Breast epithelium (tissue), 3 donors: ENCODE results near the gene FBXW2.

Source experiments
- CTCF ChIP-seq, 3 donors: fragments of 450-650 bp; IDR thresholded peaks; one replicate each; pipeline ENCODE4 v1.5.1; 2016 to 2017; ENCODE audit warnings: antibody characterized with exemption in 3 of 3, mild to moderate bottlenecking in 3 of 3, moderate library complexity in 3 of 3
- POLR2A ChIP-seq: fragments of 450-650 bp; IDR thresholded peaks from one replicate; pipeline ENCODE4 v1.6.1; 2016; ENCODE audit warnings: antibody characterized with exemption, mild to moderate bottlenecking, moderate library complexity
- POLR2AphosphoS5 ChIP-seq, 3 donors: sonication (generic); formaldehyde crosslinking; IDR thresholded peaks; one replicate each; pipeline ENCODE4 v1.6.1; 2017; ENCODE audit warnings: antibody characterized with exemption in 3 of 3

- TF ChIP-seq POLR2A (no peak), CTCF (IDR thresholded peaks at IDR 0.05) (no peak), POLR2AphosphoS5 (IDR thresholded peaks at IDR 0.05) (no peak)
Observed at GRCh38 chr9:120714846-120715388, 78.3 kb downstream of the FBXW2 start.
